DMS 273 (cell line): ENCODE results near the gene CA10.
A peak's percentile ranks its signal among the peaks of the same experiment; 100 is the strongest.

ENCODE experiments used
- DNase-seq: peaks from one replicate; lab custom pipeline; 2025; ENCODE audit not compliant: unreplicated experiment; lab: John Stamatoyannopoulos, UW

Gene CA10

GRCh38 chr17:52049051-52049450 is 109.5 kb downstream of the CA10 start:
- no peak for DNase-seq

GRCh38 chr17:52048137-52048898 is 110.2 kb downstream of the CA10 start:
- no peak for DNase-seq

GRCh38 chr17:52047086-52047485 is 111.4 kb downstream of the CA10 start:
- DNase-seq: no peak

- DNase-seq: no peak
Observed at GRCh38 chr17:52041123-52041617, 117.3 kb downstream of the CA10 start.

- no peak for DNase-seq
Observed at GRCh38 chr17:52036416-52036815, 122.1 kb downstream of the CA10 start.

GRCh38 chr17:52035336-52035915 is 123.1 kb downstream of the CA10 start:
- DNase-seq: peak; percentile 68

GRCh38 chr17:52032454-52032853 is 126.1 kb downstream of the CA10 start:
- no peak for DNase-seq

GRCh38 chr17:52030052-52030451 is 128.5 kb downstream of the CA10 start:
- no peak for DNase-seq

- no peak for DNase-seq
Observed at GRCh38 chr17:52027620-52028295, 130.8 kb downstream of the CA10 start.

GRCh38 chr17:52027081-52027480 is 131.4 kb downstream of the CA10 start:
- no peak for DNase-seq

- DNase-seq: no peak
Observed at GRCh38 chr17:52026075-52026474, 132.4 kb downstream of the CA10 start.

GRCh38 chr17:52025236-52025635 is 133.3 kb downstream of the CA10 start:
- DNase-seq: no peak

GRCh38 chr17:52024300-52024870 is 134.1 kb downstream of the CA10 start:
- peak; percentile 85 for DNase-seq

GRCh38 chr17:52011064-52011463 is 147.4 kb downstream of the CA10 start:
- DNase-seq: no peak

GRCh38 chr17:51999654-52000053 is 158.9 kb downstream of the CA10 start:
- no peak for DNase-seq

GRCh38 chr17:51997723-51998122 is 160.8 kb downstream of the CA10 start:
- no peak for DNase-seq

GRCh38 chr17:51995797-51996403 is 162.6 kb downstream of the CA10 start:
- no peak for DNase-seq

GRCh38 chr17:51992864-51993416 is 165.6 kb downstream of the CA10 start:
- DNase-seq: no peak

- no peak for DNase-seq
Observed at GRCh38 chr17:51971121-51971520, 187.4 kb downstream of the CA10 start.

GRCh38 chr17:51961689-51962088 is 196.8 kb downstream of the CA10 start:
- no peak for DNase-seq

- no peak for DNase-seq
Observed at GRCh38 chr17:51957786-51958185, 200.7 kb downstream of the CA10 start.
